DOHH2 (cell line): Measurements from ENCODE around the gene MACROD2.

Experiments
- H3F3A ChIP-seq: fragments of 200-600 bp; sonication (generic), shearing (Covaris generic); 2 replicates; pipeline ENCODE4 v1.6.0; 2016; ENCODE audit warnings: antibody characterized with exemption, mild to moderate bottlenecking; ENCODE audit not compliant: control insufficient read depth, insufficient read depth
- H3K27ac ChIP-seq: fragments of 200-600 bp; sonication (generic); 2 replicates; pipeline ENCODE4 v1.5.1; 2014; ENCODE audit warnings: low read depth, mild to moderate bottlenecking, low read length, moderate library complexity
- H3K27me3 ChIP-seq: fragments of 200-600 bp; sonication (generic); 2 replicates; pipeline ENCODE4 v1.6.1; 2014; ENCODE audit warnings: mild to moderate bottlenecking, low read length, mixed read lengths; ENCODE audit not compliant: control insufficient read depth
- H3K36me3 ChIP-seq: fragments of 200-600 bp; sonication (generic); 2 replicates; pipeline ENCODE4 v1.6.1; 2014; ENCODE audit warnings: mild to moderate bottlenecking, low read length, moderate library complexity, mixed read lengths; ENCODE audit not compliant: control insufficient read depth
- H3K4me1 ChIP-seq: fragments of 200-600 bp; sonication (generic); 2 replicates; pipeline ENCODE4 v1.6.1; 2014; ENCODE audit warnings: mild to moderate bottlenecking, low read length, mixed read lengths; ENCODE audit not compliant: control insufficient read depth
- H3K4me2 ChIP-seq: fragments of 200-600 bp; sonication (generic); 2 replicates; pipeline ENCODE4 v1.6.0; 2014; ENCODE audit warnings: mild to moderate bottlenecking, low read length, moderate library complexity
- H3K4me3 ChIP-seq: fragments of 200-600 bp; sonication (generic); 2 replicates; pipeline ENCODE4 v1.5.1; 2014; ENCODE audit warnings: mild to moderate bottlenecking, low read length, mixed read lengths
- H3K79me2 ChIP-seq: fragments of 200-600 bp; sonication (generic); 2 replicates; pipeline ENCODE4 v1.6.1; 2014; ENCODE audit warnings: mild to moderate bottlenecking, low read length, mixed read lengths; ENCODE audit not compliant: control insufficient read depth
- H3K9me2 ChIP-seq: fragments of 200-600 bp; sonication (generic); replicated peaks from 2 replicates; pipeline ENCODE4 v1.6.1; 2014; ENCODE audit warnings: mild to moderate bottlenecking, low read length, mixed read lengths; ENCODE audit not compliant: control insufficient read depth
- H3K9me3 ChIP-seq: fragments of 200-600 bp; sonication (generic); 2 replicates; pipeline ENCODE4 v1.6.1; 2014; ENCODE audit warnings: antibody characterized with exemption, low read length, mixed read lengths; ENCODE audit not compliant: control insufficient read depth, insufficient read depth
- H4K20me1 ChIP-seq: fragments of 200-600 bp; sonication (generic); 2 replicates; pipeline ENCODE4 v1.6.0; 2014; ENCODE audit warnings: low read depth, mild to moderate bottlenecking, antibody characterized with exemption, low read length, moderate library complexity; ENCODE audit not compliant: control insufficient read depth, insufficient read depth
- CTCF ChIP-seq: fragments of 200-600 bp; sonication (generic); IDR thresholded peaks from one replicate; pipeline ENCODE4 v1.5.1; 2014; ENCODE audit warnings: antibody characterized with exemption, mild to moderate bottlenecking, low read depth, low read length; ENCODE audit not compliant: poor library complexity, severe bottlenecking
- EZH2phosphoT487 ChIP-seq: fragments of 200-600 bp; sonication (generic); IDR thresholded peaks from 2 replicates; pipeline ENCODE4 v1.6.1; 2017; ENCODE audit warnings: borderline replicate concordance, mild to moderate bottlenecking, antibody characterized with exemption, low read length, moderate library complexity, mixed read lengths

Gene MACROD2

GRCh38 chr20:14845199-14846160 is 850.2 kb downstream of the MACROD2 start:
- H3K79me2 ChIP-seq, result no peaks in the 10 kb centered on the region
- TF ChIP-seq EZH2phosphoT487, result no peak
- TF ChIP-seq CTCF, result no peak
- no peak overlapping the region for H3K27ac ChIP-seq
- no peak overlapping the region for H3K4me3 ChIP-seq
- no peaks in the 10 kb centered on the region for H4K20me1 ChIP-seq
- H3K27me3 ChIP-seq, result no peaks in the 10 kb centered on the region
- no peaks in the 10 kb centered on the region for H3K36me3 ChIP-seq
- H3F3A ChIP-seq, result no peaks in the 10 kb centered on the region
- no peak overlapping the region for H3K4me2 ChIP-seq
- peaks cover 11% of the 10 kb centered on the region for H3K4me1 ChIP-seq
- no peaks in the 10 kb centered on the region for H3K9me3 ChIP-seq
- no peaks in the 10 kb centered on the region for H3K9me2 ChIP-seq

GRCh38 chr20:14848806-14849205 is 853.5 kb downstream of the MACROD2 start:
- no peaks in the 10 kb centered on the region for H3K9me2 ChIP-seq
- no peaks in the 10 kb centered on the region for H3K9me3 ChIP-seq
- no peaks in the 10 kb centered on the region for H3K79me2 ChIP-seq
- no peaks in the 10 kb centered on the region for H4K20me1 ChIP-seq
- H3K27me3 ChIP-seq, result no peaks in the 10 kb centered on the region
- H3K4me1 ChIP-seq, result peaks cover 27% of the 10 kb centered on the region
- no peak overlapping the region for H3K27ac ChIP-seq
- H3K4me3 ChIP-seq, result no peak overlapping the region
- H3K4me2 ChIP-seq, result no peak overlapping the region
- TF ChIP-seq EZH2phosphoT487, result no peak
- no peak for TF ChIP-seq CTCF
- H3F3A ChIP-seq, result no peaks in the 10 kb centered on the region
- H3K36me3 ChIP-seq, result no peaks in the 10 kb centered on the region

- Histone ChIP-seq H3K36me3 (no peaks in the 10 kb centered on the region), H3F3A (no peaks in the 10 kb centered on the region), H4K20me1 (no peaks in the 10 kb centered on the region), H3K4me1 (peaks cover 25% of the 10 kb centered on the region), H3K4me2 (peak overlapping the region; percentile 44), H3K27me3 (no peaks in the 10 kb centered on the region), H3K9me2 (no peaks in the 10 kb centered on the region), H3K27ac (no peak overlapping the region), H3K4me3 (peak overlapping the region; percentile 8; the same call in 1 of the 2 replicates), H3K9me3 (no peaks in the 10 kb centered on the region), H3K79me2 (no peaks in the 10 kb centered on the region)
- TF ChIP-seq EZH2phosphoT487, result no peak
These were observed 857.8 kb downstream of the MACROD2 start for GRCh38 chr20:14853079-14853478.

- H3K4me2 ChIP-seq, result no peak overlapping the region
- no peaks in the 10 kb centered on the region for H3K9me3 ChIP-seq
- no peaks in the 10 kb centered on the region for H3F3A ChIP-seq
- no peak for TF ChIP-seq CTCF
- TF ChIP-seq EZH2phosphoT487, result no peak
- no peak overlapping the region for H3K4me3 ChIP-seq
- no peak overlapping the region for H3K27ac ChIP-seq
- no peaks in the 10 kb centered on the region for H3K79me2 ChIP-seq
- no peaks in the 10 kb centered on the region for H3K27me3 ChIP-seq
- H3K9me2 ChIP-seq, result no peaks in the 10 kb centered on the region
- H4K20me1 ChIP-seq, result no peaks in the 10 kb centered on the region
- H3K4me1 ChIP-seq, result peaks cover 20% of the 10 kb centered on the region
- no peaks in the 10 kb centered on the region for H3K36me3 ChIP-seq
These were observed 859.9 kb downstream of the MACROD2 start for GRCh38 chr20:14855171-14855570.
